Smooth muscle cell (in vitro differentiated cells): ENCODE data around the gene DPPA4. TPM values are rescaled to one million over a fixed set of nuclear protein-coding genes. Genes with fewer than 3 reads are reported as not detected.

Source experiments
- DNase-seq: peaks from one replicate; lab custom pipeline; 2025; ENCODE audit not compliant: unreplicated experiment; lab: John Stamatoyannopoulos, UW
- H2AFZ ChIP-seq: fragments of 200-600 bp; sonication (generic); 2 replicates; pipeline ENCODE4 v1.6.0; 2016; ENCODE audit warnings: antibody characterized with exemption, low read depth, mild to moderate bottlenecking
- H3F3A ChIP-seq: fragments of 200-600 bp; sonication (generic); 2 replicates; pipeline ENCODE4 v1.6.0; 2017; ENCODE audit warnings: antibody characterized with exemption, low read depth
- H3K27ac ChIP-seq: fragments of 200-600 bp; sonication (generic); 2 replicates; pipeline ENCODE4 v1.5.1; 2016; ENCODE audit warnings: low read depth, mild to moderate bottlenecking
- H3K27me3 ChIP-seq: fragments of 200-600 bp; sonication (generic); 2 replicates; pipeline ENCODE4 v1.6.1; 2016; ENCODE audit warnings: low read depth, mild to moderate bottlenecking
- H3K36me3 ChIP-seq: fragments of 200-600 bp; sonication (generic); 2 replicates; pipeline ENCODE4 v1.5.1; 2016; ENCODE audit warnings: low read depth
- H3K4me1 ChIP-seq: fragments of 200-600 bp; sonication (generic); 2 replicates; pipeline ENCODE4 v1.5.1; 2016; ENCODE audit warnings: low read depth
- H3K4me2 ChIP-seq: fragments of 200-600 bp; sonication (generic); 2 replicates; pipeline ENCODE4 v1.6.0; 2016; ENCODE audit warnings: mild to moderate bottlenecking
- H3K4me3 ChIP-seq: fragments of 200-600 bp; sonication (generic); 2 replicates; pipeline ENCODE4 v1.5.1; 2016; ENCODE audit warnings: mild to moderate bottlenecking
- H3K79me2 ChIP-seq: fragments of 200-600 bp; sonication (generic); 2 replicates; pipeline ENCODE4 v1.6.0; 2016; ENCODE audit warnings: low read depth, mild to moderate bottlenecking
- H3K9ac ChIP-seq: fragments of 200-600 bp; sonication (generic); 2 replicates; pipeline ENCODE4 v1.6.0; 2016; ENCODE audit warnings: low read depth
- H3K9me3 ChIP-seq: fragments of 200-600 bp; sonication (generic); replicated peaks from 2 replicates; pipeline ENCODE4 v1.5.1; 2016; ENCODE audit warnings: low read depth
- H4K20me1 ChIP-seq: fragments of 200-600 bp; sonication (generic); 2 replicates; pipeline ENCODE4 v1.6.0; 2016; ENCODE audit warnings: low read depth
- WGBS: methylation state at CpG from one replicate; pipeline ENCODE4 v1.1.7; 2016; ENCODE audit warnings: low lambda C conversion rate; 5-methylcytosine and 5-hydroxymethylcytosine counted together
- polyA plus RNA-seq: library from polyadenylated mRNA; unstranded; fragments of >200 nt; fragmentation: Nextera tagmentation; extraction: Ambion mirVana; gene quantifications from 2 replicates; pipeline ENCODE4 v1.2.1, GENCODE V29; 2016
- total RNA-seq: library from RNA; depleted of rRNA; stranded (reverse); fragments of >200 nt; gene quantifications from 2 replicates; pipeline ENCODE4 v1.2.3, GENCODE V29; 2014
- TF ChIP-seq, protein P1 (sequence below): fragments of 200-600 bp; sonication (generic); IDR thresholded peaks from 2 replicates; pipeline ENCODE4 v1.5.1; 2017; ENCODE audit warnings: borderline replicate concordance, mild to moderate bottlenecking, antibody characterized with exemption; ENCODE audit not compliant: insufficient read depth, poor library complexity, severe bottlenecking

Gene DPPA4
- total RNA-seq (38.5 and 43.1 TPM in 2 replicates), polyA plus RNA-seq (19.5 and 21.0 TPM in 2 replicates)

DNA sequence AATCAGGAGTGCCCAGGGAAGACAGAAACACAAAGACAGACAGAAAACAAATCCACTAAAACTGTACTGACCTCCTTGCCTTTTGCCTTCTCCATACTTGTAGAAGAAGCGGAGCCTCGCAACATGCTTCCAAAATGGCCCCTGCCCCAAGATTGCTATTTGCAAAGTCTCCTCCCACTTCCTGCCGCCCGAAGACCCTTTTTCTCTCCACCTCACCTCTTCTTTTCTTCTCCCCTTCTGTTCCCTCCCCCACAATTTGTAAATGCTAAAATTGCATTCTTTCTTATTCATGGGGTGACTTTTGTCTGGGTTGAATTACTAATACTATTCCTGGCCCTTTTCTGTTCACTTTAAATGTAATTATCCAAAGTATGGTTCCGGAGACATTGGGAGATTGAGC lies at the start of gene DPPA4:
Gene DPPA4, minus strand, starts transcription at position 154 of the 400 bp plus-strand sequence. Its CDS starts 29 bp downstream, at position 125.
- peak within 1 kb of the TSS; percentile 68 for H3K27ac ChIP-seq
- DNase-seq, result no peak
- no peaks in the 10 kb centered on the region for H3K36me3 ChIP-seq
- H3K27me3 ChIP-seq, result no peaks in the 10 kb centered on the region
- peaks cover 11% of the 10 kb centered on the region for H3K79me2 ChIP-seq
- no peaks in the 10 kb centered on the region for H3F3A ChIP-seq
- peak within 1 kb of the TSS; percentile 87 for H3K4me2 ChIP-seq
- peak within 1 kb of the TSS; percentile 68 for H3K4me3 ChIP-seq
- no peaks in the 10 kb centered on the region for H3K9me3 ChIP-seq
- peaks cover 20% of the 10 kb centered on the region for H3K4me1 ChIP-seq
- TF ChIP-seq, protein P1, sequence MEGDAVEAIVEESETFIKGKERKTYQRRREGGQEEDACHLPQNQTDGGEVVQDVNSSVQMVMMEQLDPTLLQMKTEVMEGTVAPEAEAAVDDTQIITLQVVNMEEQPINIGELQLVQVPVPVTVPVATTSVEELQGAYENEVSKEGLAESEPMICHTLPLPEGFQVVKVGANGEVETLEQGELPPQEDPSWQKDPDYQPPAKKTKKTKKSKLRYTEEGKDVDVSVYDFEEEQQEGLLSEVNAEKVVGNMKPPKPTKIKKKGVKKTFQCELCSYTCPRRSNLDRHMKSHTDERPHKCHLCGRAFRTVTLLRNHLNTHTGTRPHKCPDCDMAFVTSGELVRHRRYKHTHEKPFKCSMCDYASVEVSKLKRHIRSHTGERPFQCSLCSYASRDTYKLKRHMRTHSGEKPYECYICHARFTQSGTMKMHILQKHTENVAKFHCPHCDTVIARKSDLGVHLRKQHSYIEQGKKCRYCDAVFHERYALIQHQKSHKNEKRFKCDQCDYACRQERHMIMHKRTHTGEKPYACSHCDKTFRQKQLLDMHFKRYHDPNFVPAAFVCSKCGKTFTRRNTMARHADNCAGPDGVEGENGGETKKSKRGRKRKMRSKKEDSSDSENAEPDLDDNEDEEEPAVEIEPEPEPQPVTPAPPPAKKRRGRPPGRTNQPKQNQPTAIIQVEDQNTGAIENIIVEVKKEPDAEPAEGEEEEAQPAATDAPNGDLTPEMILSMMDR, result no peak
- H2AFZ ChIP-seq, result peak within 1 kb of the TSS; percentile 100
- WGBS, result 5% methylated on average over 5 of the region's 5 CpGs
- peaks cover 16% of the 10 kb centered on the region for H4K20me1 ChIP-seq
- peak within 1 kb of the TSS; percentile 64 for H3K9ac ChIP-seq

DNA sequence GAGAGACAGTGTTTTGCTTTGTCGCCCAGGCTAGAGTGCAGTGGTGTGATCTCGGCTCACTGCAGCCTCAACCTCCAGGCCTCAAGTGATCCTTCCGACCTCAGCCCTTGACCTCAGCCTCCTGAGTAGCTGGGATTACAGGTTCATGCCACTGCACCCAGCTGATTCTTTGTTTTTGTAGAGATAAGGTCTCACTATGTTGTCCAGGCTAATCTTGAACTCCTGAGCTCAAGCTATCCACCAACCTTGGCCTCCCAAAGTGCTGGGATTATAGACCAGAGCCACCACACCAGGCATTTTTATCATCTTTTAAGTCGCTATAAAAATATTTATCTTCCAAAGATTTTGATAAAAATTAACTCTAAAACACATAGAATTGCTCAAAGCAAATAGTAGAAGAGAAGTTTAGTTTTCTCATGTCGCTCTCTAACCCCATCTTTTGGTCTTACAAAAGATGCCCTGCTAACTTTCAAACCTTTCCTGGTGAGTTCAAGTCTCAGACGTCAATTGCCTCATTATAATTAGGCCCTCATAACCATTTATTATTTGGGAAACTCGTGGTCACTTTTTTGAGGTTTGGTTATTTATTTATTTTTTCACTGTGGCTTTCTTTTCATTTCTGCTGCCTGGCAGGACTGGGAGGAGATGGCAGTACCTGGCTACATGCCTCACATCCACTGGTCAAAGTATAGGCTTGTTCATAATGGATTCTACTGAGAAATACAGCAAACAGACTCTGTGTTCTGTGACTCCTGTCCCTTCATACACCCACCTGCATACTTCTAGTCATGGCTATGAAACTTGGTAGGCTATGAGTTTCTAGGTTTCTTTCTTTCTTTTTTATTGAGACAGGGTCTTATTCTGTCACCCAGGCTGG lies 48.3 kb upstream of the DPPA4 start:
- Histone ChIP-seq H3F3A (no peaks in the 10 kb centered on the region), H3K9ac (no peak overlapping the region), H3K27ac (no peak overlapping the region), H3K4me3 (no peak overlapping the region), H4K20me1 (no peaks in the 10 kb centered on the region), H3K4me2 (no peak overlapping the region), H3K4me1 (no peaks in the 10 kb centered on the region), H3K79me2 (no peaks in the 10 kb centered on the region), H3K36me3 (no peaks in the 10 kb centered on the region), H2AFZ (no peak overlapping the region), H3K9me3 (no peaks in the 10 kb centered on the region), H3K27me3 (no peaks in the 10 kb centered on the region)
- TF ChIP-seq, protein P1, result no peak
- DNase-seq, result no peak
- 80% methylated on average over 7 of the region's 7 CpGs for WGBS

- DNase-seq, result no peak
- H3K36me3 ChIP-seq, result no peaks in the 10 kb centered on the region
- WGBS, result 39% methylated on average over 1 of the region's 1 CpG
- no peak overlapping the region for H3K4me2 ChIP-seq
- no peak overlapping the region for H3K4me3 ChIP-seq
- H3F3A ChIP-seq, result no peaks in the 10 kb centered on the region
- H3K4me1 ChIP-seq, result no peaks in the 10 kb centered on the region
- TF ChIP-seq, protein P1, result no peak
- H3K27me3 ChIP-seq, result no peaks in the 10 kb centered on the region
- no peaks in the 10 kb centered on the region for H3K9me3 ChIP-seq
- H3K9ac ChIP-seq, result no peak overlapping the region
- no peaks in the 10 kb centered on the region for H4K20me1 ChIP-seq
- H3K27ac ChIP-seq, result no peak overlapping the region
- no peak overlapping the region for H2AFZ ChIP-seq
- H3K79me2 ChIP-seq, result no peaks in the 10 kb centered on the region
These were observed 46.8 kb upstream of the DPPA4 start for GRCh38 chr3:109384164-109384563.
